HG03060 (cell line): Measurements from ENCODE around the gene FBLN1.
"Not testable (repeated sequence)": the region's sequence is repeated elsewhere in the genome, so short reads cannot be mapped to it uniquely, and the experiment has no call there.

Experiments
- ATAC-seq: cut with Tn5 transposase; IDR thresholded peaks from one replicate; pipeline ENCODE4 v1.9.1; 2021; ENCODE audit warnings: low read depth, moderate number of reproducible peaks; ENCODE audit not compliant: unreplicated experiment

The FBLN1 gene

DNA sequence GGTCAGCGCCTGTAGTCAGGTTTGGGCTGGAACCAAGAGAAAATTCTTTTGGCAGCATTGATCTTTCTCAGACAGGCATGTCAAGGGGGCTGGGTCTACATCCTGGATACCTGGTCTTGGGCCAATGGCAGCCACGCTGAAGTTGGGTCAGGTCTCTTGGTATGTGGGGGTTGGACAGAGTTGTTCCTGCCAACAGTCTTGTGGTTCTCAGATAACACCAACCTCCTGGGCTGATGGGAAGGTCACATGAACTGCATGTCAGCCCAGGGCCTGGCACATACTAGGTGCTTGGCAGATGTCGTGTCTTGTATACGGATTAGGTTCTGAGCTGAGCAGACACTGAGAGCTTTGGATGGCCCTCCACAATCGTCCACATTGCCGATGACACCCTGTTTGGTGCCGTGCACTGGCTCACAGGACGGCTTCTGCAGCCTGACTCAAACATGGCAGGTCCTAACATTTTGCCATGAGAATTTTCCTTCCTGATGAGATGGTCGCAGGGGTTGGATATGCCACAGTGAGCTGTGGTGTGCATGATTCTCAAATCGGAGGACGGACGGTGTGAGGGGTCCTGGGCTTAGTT lies 42.0 kb downstream of the FBLN1 start:
- no peak for ATAC-seq

DNA sequence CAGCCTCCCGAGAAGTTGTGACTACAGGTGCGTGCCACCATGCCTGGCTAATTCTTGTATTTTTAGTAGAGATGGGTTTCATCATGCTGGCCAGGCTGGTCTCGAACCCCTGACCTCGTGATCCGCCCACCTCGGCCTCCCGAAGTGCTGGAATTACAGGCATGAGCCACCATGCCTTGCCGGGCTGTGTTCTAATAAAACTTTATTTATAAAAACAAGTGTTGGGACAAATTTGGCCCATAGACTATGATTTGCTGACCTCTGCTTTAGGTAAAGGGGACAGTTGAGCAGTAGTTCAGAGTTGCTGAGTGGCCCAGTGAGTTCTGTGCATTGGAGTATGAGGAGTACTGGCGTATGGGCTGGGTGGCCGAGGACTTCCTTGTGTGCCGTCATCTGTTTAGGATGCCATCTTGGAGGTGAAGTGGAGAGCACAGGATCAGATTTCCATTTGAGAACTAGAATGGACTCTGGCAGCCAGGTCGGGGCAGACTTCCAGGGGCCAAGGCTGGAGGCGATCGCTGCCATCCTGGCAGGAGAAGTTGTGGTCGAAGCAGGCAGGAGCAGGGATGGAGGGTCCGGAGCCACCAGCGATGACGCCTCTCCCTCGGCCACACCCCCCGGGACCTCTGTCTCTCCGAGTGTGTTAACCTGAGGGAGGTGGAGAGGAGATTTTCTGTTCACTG lies 43.8 kb downstream of the FBLN1 start:
- no peak for ATAC-seq

DNA sequence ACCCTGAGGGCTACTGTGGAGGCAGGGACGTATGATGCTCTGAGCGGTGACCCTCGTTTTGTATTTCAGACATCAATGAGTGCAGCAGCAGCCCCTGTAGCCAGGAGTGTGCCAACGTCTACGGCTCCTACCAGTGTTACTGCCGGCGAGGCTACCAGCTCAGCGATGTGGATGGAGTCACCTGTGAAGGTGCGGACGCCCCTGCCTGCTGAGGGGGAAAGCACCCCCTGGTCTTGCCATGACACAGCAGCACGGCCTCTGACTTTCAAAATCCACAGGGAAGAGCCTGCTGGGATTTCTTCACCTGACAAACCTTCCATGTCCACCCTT lies 44.3 kb downstream of the FBLN1 start:
- no peak for ATAC-seq

DNA sequence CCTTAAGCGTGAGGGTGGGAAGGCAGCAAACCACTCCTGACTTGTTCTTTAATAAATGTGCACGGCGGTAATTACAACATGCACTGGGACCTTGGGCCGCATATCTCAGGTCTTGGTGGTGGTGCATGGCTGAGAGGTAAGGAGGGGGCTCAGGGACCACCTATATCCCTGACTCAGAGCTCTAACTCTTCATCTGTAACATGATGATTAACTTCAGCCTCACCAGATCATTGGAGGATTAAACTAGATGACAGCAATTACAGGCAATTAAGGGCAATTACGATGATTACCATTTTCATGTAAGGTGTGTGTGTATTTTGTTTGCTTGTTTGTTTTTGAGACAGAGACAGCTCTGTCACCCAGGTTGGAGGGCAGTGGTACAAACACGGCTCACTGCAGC lies 45.0 kb downstream of the FBLN1 start:
- no peak for ATAC-seq

DNA sequence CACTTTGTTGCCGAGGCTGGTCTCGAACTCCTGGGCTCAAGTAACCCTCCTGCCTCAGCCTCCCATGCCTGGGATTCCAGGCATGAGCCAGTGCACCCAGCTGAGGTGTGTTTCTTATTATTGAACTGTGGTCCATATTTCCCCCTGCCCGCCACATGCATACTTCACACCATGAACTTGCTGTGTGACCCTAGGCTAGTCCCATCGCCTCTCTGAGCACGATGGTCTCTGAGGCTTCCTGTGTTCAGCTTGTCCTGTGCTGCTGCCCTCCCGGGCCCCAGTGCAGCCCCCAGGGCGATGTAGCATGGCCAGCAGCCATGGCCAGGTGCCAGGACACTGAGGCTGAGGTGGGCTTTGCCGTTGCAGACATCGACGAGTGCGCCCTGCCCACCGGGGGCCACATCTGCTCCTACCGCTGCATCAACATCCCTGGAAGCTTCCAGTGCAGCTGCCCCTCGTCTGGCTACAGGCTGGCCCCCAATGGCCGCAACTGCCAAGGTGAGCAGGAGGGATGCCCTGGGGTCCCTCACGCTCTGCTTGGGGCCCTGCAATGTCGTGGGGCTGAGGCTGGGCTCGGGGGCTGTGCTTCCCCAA lies 45.7 kb downstream of the FBLN1 start:
- ATAC-seq: no peak

DNA sequence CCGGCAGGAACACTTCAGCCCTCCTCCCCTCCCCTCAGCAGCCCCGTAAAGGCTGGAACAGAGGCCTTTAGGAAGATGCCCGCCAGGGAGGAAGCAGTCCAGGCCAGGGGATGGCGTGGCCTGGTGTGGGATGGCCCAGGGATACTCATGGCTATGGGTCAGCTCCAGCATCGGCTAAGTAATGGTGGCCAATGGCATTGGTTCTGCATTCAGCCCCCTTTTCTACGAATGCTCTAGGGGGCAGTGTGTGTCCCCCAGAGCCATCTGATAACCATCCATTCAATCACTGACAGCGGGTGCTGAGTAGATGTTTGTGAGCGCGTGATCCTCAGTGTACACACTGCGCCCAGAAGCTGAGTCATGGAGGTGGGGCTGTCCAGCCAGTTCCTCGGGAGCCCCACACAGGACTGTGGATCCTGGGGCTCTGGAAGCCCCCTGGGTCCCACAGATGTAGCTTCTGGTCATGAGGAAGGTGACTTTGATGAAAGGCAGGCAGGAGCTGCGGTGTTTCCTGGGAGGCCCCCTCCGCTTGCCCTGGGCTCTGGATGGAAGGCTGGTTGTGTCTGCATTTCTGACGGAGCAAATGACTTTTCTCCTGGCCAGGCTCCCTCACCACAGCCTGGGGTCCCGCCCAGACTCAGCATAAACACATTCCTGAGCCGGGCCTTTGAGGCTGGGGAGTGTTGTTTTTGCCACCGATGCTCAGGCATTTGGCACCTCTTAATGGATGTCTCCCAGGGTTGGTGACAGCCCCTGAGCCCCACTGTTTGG lies 46.5 kb downstream of the FBLN1 start:
- no peak for ATAC-seq

DNA sequence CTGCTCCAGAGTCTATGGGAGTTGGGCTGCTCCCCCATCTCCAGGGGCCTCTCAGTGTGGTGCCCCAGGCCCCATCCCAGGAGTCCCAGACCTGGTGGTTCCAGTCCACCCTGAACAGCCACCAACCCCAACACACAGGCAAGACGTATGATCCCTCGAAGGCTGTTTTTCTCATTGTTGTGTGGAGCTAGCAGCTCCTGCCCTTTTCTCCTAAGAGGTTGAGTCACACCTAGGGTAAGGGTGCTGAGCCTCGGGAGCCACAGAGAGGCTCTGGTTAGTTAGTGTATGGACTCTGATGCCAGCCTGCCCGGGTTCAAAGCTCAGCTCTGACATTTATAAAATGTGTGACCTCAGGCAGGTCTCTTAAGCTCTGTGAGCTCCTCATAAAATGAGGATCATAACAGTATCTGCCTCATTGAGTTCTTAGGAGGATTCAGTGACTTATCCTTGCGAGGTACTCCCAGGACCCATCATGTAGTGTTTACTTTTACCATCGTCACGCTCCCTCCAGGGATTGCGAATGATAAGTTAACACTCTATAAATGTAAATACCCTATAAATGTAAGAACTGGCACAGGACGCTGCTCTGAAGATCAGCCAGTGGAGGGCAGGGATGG lies 47.2 kb downstream of the FBLN1 start:
- no peak for ATAC-seq

DNA sequence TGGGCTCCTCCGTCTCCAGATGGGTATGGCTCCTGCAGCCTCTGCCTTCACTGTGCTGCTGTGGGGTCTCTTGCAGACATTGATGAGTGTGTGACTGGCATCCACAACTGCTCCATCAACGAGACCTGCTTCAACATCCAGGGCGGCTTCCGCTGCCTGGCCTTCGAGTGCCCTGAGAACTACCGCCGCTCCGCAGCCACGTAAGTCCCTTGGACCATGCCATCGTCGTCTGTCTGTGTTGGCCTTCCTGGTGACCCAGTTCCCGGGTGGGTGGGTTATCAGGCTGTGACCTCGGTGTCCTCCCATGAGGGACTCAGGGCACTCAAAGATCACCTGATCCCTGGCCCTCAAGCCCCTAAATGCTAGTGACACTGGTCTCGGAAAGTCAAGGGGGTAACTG lies 47.7 kb downstream of the FBLN1 start:
- ATAC-seq: no peak

DNA sequence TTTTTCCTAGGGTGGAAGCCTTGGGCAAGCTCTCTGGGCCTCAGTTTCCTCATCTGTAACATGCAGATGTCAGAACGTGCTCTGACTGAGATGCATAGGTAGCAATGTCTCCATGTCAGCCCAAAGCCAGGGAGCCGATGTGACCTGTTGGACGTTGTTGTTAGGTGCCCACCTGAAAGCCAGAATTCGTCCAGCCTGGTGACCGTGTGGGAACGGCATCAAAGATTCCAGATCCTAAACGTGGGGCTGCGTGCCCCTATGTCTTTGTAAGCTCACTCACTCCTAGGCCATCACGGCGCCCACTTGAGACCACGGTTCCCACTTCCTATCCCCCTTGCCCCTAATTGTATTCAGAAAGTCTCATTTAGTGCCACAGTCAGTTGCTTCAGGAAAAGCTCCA lies 48.2 kb downstream of the FBLN1 start:
- ATAC-seq: no peak

DNA sequence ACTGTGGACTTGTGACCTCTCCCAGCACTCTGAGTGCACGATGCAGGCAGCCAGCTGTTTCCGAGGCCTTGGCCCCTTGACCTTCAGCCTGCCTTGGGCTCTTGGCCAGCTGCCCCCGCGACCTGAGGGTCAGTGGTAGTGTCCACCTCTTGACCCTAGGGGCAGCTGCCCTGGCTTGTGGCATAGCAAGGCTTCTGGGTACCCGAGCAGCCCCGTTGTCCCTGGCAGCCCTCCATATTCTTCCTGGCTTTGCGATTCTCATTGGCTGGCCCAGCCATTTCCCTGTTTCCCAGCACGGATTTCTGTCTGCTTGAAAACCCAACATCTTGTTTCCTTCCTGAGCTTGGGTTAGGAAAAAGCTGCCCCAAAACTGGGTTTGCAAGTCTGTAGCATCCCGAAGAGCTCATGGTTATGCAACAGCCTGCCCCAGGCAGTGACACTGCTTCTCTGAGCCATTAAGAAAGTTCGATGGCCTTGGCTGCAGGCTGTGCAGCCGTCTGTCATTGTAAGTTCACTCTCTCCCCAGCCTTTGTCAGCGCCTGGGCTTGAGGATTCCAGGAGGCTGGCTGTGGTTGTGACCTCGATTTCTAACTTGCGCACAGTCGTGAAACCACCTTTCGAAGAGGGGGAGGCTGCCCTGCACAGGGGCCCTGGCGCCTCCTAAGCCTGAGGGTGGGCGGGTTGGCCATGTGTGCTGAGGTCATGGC lies 48.8 kb downstream of the FBLN1 start:
- ATAC-seq: no peak

DNA sequence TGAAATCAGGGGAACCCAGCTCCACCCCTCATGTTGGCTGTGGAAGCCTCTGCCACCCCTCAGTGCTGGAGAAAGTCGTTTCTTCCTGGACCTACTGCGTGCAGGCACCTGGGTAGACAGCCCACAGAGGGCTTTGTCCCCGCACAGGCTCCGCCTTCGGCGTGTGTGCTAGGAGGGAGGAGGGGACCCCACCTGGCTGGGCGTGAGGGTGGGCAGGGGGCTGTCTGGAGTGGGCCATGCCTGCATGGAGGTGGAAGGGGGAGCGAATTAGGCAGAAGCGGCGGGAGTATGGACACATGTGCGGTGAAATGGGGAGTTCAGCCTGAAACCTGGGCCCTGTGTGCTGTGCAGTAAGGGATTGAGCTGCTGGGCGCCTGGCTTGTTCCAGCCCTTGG lies 49.3 kb downstream of the FBLN1 start:
- no peak for ATAC-seq

DNA sequence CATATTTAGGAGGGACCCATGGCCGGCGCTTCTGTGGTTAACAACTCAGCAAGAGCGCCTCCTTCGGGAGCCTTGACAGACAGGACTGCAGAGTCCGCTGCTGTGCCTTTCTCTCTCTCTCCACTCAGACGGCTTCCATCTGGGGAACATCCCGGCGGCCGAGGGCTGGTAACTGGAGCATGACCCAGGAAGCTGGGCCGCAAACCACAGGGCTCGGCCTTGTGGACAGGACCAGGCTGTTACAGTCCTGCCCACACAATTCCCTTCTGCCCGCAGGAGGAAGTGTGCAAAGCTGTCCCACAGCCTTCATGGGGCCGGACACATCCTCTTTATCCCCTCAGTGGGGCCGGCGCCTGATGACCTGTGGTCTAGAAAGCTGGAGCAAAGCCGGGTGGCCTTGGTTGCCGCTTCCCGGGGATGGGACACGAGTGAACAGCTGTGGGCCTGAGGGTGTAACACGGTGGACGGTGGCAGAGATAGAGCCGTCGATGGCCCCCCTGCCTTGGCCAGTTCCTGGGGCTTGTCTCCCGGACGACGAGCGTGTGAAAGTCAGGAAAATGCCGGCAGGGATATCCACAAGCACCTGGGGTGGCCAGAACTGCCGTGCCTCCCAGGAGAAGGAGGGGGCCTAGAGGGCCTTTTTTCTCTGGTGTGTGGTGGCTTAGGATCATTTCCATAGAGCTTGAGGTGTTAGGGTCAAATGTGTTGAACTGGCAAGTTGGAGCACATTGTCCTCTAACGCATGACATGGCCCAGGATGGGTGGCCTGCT lies 50.1 kb downstream of the FBLN1 start:
- no peak for ATAC-seq

DNA sequence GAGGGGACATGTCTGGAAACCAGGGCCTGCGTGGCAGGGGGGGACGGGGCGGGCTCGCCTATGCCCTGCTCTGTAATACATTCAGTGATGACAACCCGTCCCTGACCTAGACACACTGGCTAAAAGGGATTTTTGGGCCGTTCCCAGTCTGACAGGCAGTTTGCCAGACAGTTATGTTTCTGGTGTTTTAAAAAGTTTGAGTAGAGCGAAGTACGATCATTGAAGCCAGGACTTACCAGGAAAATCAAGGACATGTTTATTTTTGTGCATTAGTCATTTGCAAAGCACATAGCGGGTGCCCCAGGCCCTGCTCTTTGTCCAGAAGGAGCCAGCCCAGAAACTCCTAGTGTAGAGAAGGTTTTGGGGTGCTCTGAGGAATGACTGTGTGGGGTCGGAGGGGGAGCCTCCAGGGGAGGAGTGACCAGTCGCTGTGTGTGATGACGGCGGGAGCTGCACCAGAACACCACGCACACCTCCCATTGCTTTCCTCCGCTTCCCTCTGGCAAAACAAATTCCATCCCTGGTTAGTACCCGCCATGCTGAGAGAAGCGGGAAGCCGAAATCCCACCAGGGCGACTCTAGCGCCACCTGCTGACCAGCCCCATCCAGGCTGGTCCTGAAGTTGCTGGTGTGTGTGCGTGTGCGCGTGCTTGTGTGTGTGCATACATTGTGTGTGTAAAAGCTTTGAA lies 50.8 kb downstream of the FBLN1 start:
- ATAC-seq: no peak

DNA sequence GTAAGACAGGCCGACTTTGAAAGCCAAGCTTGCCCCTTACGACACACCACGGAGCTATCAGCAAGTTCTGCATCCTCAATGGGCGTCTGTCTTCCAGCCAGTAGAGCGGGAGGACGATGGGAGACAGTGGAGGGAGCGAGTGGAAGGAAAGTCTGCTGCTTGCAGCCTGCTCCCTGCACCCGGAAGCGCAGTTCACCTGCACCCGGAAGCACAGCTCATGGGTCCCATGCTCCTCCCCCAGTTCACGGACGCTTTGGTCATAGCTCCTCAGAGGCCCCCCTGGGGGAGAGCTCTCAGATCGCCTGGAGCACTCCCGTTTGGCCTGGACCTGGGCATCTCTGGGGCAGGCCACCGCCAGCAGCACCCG lies 51.3 kb downstream of the FBLN1 start:
- no peak for ATAC-seq

DNA sequence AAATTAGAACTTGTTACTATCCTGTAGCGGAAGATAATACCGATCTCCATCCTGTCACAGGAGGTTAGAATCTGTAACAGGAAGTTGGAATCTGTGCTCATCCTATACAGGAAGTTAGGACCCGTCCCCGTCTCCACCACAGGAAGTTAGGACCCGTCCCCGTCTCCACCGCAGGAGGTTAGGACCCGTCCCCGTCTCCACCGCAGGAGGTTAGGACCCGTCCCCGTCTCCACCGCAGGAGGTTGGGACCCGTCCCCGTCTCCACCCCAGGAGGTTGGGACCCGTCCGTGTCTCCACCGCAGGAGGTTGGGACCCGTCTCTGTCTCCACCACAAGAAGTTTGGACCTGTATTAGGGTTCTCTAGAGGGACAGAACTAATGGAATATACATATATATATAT lies 52.2 kb downstream of the FBLN1 start:
- ATAC-seq: no peak

DNA sequence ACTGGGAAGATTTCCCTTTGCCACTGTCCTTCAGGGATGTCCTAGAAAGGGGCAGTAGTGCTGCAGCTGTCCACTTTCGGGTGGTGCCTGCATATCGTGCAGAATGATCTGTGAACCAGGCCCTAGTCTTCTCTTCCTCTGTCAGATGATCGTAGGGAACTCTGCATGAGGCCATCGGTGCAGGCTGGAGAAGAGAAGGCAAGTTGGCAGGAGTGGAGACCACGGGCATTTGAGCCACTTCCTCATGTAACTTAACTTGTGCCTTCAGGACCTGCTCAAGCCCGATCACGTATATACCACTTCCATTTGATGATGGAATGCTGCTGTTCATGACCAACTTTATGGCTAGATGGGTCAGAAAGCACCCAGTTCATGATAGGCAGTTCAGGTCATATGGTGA lies 55.2 kb downstream of the FBLN1 start:
- ATAC-seq: not testable (repeated sequence)

DNA sequence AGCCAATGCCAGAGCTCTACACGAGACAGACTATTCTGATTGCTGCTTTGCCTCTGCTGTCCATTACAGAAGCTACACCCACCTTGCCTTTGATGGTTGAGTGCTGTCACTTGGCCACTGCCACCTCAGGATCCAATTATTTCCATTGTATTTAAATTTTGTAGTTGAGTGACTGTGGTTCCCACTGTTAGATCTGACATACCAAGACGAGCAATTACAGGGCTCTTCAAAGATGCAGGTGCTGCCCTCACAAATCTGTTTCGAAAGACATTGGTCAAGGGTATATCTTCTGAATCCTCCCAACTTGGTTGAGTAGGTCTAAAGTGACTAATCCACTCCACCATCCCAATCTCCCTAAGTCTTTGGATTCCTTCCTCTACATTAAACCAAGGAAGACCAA lies 57.4 kb downstream of the FBLN1 start:
- ATAC-seq: not testable (repeated sequence)

DNA sequence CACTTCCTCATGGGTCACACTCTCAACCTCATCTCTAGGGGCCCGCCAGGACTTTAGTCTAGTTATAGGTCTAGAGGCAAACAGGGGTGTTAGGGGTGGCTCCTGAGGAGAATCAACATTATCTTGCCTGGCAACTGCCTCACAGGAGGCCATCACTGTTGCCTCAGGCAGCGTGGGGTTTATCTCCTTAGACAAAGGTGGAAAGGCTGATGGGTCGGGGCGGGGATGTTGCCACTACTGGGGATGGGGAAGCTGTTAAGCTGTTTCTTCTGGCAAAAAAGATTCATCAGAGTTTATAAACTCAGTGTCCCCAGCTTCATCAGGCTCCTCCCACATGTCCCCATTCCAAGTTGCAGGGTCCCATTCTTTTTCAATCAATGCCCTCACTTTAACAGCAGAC lies 58.1 kb downstream of the FBLN1 start:
- ATAC-seq: not testable (repeated sequence)

DNA sequence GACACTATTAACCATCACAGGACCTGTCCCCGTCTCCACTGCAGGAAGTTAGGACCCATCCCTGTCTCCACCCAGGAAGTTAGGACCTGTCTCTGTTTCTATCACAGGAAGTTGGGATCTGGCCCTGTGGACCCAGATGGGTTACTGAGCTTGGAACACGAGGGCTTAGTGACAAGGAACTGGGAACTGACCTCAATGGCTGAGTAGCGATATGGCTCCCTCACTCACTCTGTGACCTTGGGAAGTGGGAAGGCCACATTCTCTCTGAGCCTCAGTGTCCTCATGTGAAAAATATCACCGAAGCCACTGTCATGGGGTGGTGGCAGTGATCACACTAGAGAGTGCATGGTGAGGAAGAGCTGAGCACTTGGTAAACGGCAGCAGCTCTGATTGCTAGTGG lies 59.4 kb downstream of the FBLN1 start:
- ATAC-seq: no peak
